GM23248 (cell line): ENCODE results near the gene CLIC6. TPM values are rescaled to one million over a fixed set of nuclear protein-coding genes. Genes with fewer than 3 reads are reported as not detected.

Experiments
- DNase-seq: peaks from one replicate; pipeline ENCODE4 v3.0.0-alpha.2; 2015
- H2AFZ ChIP-seq: fragments of 200-600 bp; sonication (generic); 2 replicates; pipeline ENCODE4 v1.6.1; 2016; ENCODE audit warnings: antibody characterized with exemption
- H3F3A ChIP-seq: fragments of 200-600 bp; sonication (generic); 2 replicates; pipeline ENCODE4 v1.6.1; 2016; ENCODE audit warnings: mild to moderate bottlenecking, antibody characterized with exemption, mixed run types; ENCODE audit not compliant: insufficient read depth
- H3K27ac ChIP-seq: fragments of 200-600 bp; sonication (generic); 2 replicates; pipeline ENCODE4 v1.5.1; 2016; ENCODE audit warnings: mild to moderate bottlenecking
- H3K27me3 ChIP-seq: fragments of 200-600 bp; sonication (generic); replicated peaks from 2 replicates; pipeline ENCODE4 v1.6.1; 2016; ENCODE audit warnings: mild to moderate bottlenecking; ENCODE audit not compliant: insufficient read depth
- H3K36me3 ChIP-seq: fragments of 200-600 bp; sonication (generic); 2 replicates; pipeline ENCODE4 v1.6.1; 2016; ENCODE audit warnings: low read depth, mild to moderate bottlenecking
- H3K4me1 ChIP-seq: fragments of 200-600 bp; sonication (generic); 2 replicates; pipeline ENCODE4 v1.6.1; 2016; ENCODE audit warnings: mild to moderate bottlenecking; ENCODE audit not compliant: insufficient read depth
- H3K4me2 ChIP-seq: fragments of 200-600 bp; sonication (generic); one replicate; pipeline ENCODE4 v1.6.1; 2016; ENCODE audit warnings: mild to moderate bottlenecking; ENCODE audit not compliant: unreplicated experiment
- H3K4me3 ChIP-seq: fragments of 200-600 bp; sonication (generic); 2 replicates; pipeline ENCODE4 v1.5.1; 2016; ENCODE audit warnings: mild to moderate bottlenecking
- H3K79me2 ChIP-seq: fragments of 200-600 bp; sonication (generic); 2 replicates; pipeline ENCODE4 v1.6.1; 2016; ENCODE audit warnings: mild to moderate bottlenecking; ENCODE audit not compliant: insufficient read depth
- H3K9ac ChIP-seq: fragments of 200-600 bp; sonication (generic); 2 replicates; pipeline ENCODE4 v1.6.1; 2016; ENCODE audit warnings: mild to moderate bottlenecking
- H3K9me2 ChIP-seq: fragments of 200-600 bp; sonication (generic); 2 replicates; pipeline ENCODE4 v1.6.1; 2016; ENCODE audit warnings: mixed run types, mild to moderate bottlenecking, moderate library complexity; ENCODE audit not compliant: insufficient read depth
- H3K9me3 ChIP-seq: fragments of 200-600 bp; sonication (generic); one replicate; pipeline ENCODE4 v1.6.1; 2017; ENCODE audit warnings: low read depth
- H4K20me1 ChIP-seq: fragments of 200-600 bp; sonication (generic); 2 replicates; pipeline ENCODE4 v1.6.0; 2016; ENCODE audit not compliant: insufficient read depth
- EZH2 ChIP-seq: fragments of 200-600 bp; sonication (generic); IDR thresholded peaks from 2 replicates; pipeline ENCODE4 v1.6.1; 2018; ENCODE audit warnings: antibody characterized with exemption, mild to moderate bottlenecking; ENCODE audit not compliant: insufficient read depth, poor library complexity, severe bottlenecking
- EZH2phosphoT487 ChIP-seq: fragments of 200-600 bp; sonication (generic); IDR thresholded peaks from 2 replicates; pipeline ENCODE4 v1.6.1; 2018; ENCODE audit warnings: antibody characterized with exemption, moderate library complexity, mild to moderate bottlenecking, low read depth; ENCODE audit not compliant: insufficient read depth
- WGBS, 2 experiments: methylation state at CpG; one replicate each; pipeline ENCODE4 v1.1.6; 2015 to 2017; ENCODE audit warnings: low lambda C conversion rate in 2 of 2, low coverage in 1 of 2; ENCODE audit errors: missing lambda C conversion rate in 2 of 2; 5-methylcytosine and 5-hydroxymethylcytosine counted together
- in situ Hi-C: fragments of 300-500 bp; cut with MboI; formaldehyde crosslinking; loops from 2 replicates; pipeline ENCODE4 v1.15.0; 2020
- polyA plus RNA-seq: library from polyadenylated mRNA; unstranded; fragments of >200 nt; fragmentation: Nextera tagmentation; extraction: Ambion mirVana; gene quantifications from 2 replicates; pipeline ENCODE4 v1.2.1, GENCODE V29; 2016
- total RNA-seq: library from RNA; depleted of rRNA; stranded (reverse); fragments of >200 nt; shearing (Covaris generic); gene quantifications from 2 replicates; pipeline ENCODE4 v1.2.3, GENCODE V29; 2014

CLIC6 gene
- total and polyA plus RNA-seq, 2 experiments from 2014 or later = 0.08 TPM; not detected in 1

DNA sequence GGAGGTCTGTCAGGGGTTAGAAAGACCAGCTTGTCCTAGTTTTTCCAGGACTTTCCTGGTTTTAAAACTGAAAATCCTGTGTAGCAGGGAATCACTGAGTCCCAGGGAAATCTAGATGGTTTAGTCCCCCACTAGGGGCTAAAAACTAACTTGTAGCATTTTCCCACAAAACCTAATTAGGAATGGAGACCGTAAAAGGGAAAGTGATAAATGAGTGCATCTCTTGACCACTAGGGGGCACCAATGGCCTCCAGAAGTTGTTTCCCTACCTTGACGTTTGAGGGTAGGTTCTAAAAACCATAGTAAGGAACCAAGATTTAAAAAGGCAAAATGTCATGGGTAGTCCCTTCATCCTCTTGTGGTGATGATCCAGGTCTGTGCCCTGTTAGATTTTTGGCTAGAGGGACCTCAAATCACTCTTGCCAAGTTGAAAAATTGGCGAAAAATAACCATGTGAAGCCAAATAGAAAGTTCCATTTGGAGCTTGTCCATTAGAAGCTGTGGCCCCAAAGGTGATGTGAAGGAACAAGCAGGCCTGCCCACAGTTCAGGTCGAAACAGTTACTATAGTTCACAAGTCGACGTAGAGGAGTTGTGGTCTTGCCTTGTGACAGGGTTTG lies 24.5 kb downstream of the CLIC6 start:
- Histone ChIP-seq H3K4me2 (no peak overlapping the region), H3K36me3 (no peaks in the 10 kb centered on the region), H3K4me1 (0 out of 2 replicates have a peak, but pooled peaks cover 3% of the 10 kb centered on the region), H3K27ac (no peak overlapping the region), H3K79me2 (0 out of 2 replicates have a peak, but pooled peaks cover 4% of the 10 kb centered on the region), H3K4me3 (no peak overlapping the region), H3F3A (no peaks in the 10 kb centered on the region), H4K20me1 (no peaks in the 10 kb centered on the region), H3K9me3 (no peaks in the 10 kb centered on the region), H3K27me3 (no peaks in the 10 kb centered on the region), H3K9ac (no peak overlapping the region), H3K9me2 (no peaks in the 10 kb centered on the region), H2AFZ (peak overlapping the region; percentile 45; the same call in 1 of the 2 replicates)
- TF ChIP-seq EZH2 (no peak), EZH2phosphoT487 (no peak)
- 39 to 43% methylated on average over 6 of the region's 6 CpGs for WGBS, 2 experiments
- in situ Hi-C loops = no loop called here
- DNase-seq = peak; percentile 81

DNA sequence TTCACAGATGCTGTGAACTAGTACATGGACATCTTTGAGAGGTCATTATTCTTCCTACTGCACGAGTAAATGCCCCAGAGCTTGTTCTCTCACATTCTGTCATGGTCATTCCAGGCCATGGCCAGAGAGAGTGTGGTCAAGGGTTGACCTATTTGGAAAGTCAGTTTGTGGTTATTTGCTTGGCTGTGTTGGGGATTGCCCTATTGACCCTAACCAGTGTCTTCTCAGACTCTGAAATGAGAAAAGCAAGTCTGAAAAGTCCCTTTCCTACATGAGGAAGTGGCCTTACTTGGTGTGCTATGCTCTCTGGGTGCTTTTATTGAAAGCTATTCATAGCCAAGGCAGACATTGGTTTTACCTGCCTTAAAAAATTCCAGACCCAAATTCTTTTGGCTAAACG lies 26.6 kb downstream of the CLIC6 start:
- 67 to 71% methylated on average over 2 of the region's 2 CpGs for whole genome bisulfite sequencing, 2 experiments
- Histone ChIP-seq H3K27me3 (no peaks in the 10 kb centered on the region), H3K4me3 (no peak overlapping the region), H3F3A (no peaks in the 10 kb centered on the region), H3K4me1 (0 out of 2 replicates have a peak, but pooled peaks cover 3% of the 10 kb centered on the region), H3K9me2 (no peaks in the 10 kb centered on the region), H3K36me3 (no peaks in the 10 kb centered on the region), H3K9me3 (no peaks in the 10 kb centered on the region), H3K9ac (no peak overlapping the region), H3K4me2 (no peak overlapping the region), H3K27ac (no peak overlapping the region), H2AFZ (no peak overlapping the region), H4K20me1 (no peaks in the 10 kb centered on the region), H3K79me2 (0 out of 2 replicates have a peak, but pooled peaks cover 4% of the 10 kb centered on the region)
- DNase-seq = no peak
- TF ChIP-seq EZH2 (no peak), EZH2phosphoT487 (no peak)
- in situ Hi-C loops = no loop called here

DNA sequence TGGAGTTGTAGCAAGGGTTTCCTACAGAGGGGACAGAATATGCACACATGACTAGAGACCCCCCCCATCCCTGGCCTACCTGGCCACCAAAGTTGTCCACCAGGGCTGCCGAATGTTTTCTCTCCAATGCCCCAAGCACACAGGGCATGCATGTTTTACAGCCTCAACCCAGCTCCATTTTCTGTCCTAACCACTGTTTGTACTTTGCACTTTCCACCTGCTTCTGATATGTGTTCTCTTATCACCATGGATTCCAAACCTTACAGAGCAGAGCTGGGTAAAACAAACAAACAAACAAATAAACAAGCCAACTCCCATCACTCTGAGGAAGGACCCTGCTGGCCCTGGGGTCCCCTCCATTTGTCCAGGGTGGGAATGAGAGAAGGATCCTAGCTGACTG lies 27.3 kb downstream of the CLIC6 start:
- DNase-seq = no peak
- in situ Hi-C loops = no loop called here
- no peak overlapping the region for H2AFZ ChIP-seq
- H3K36me3 ChIP-seq = no peaks in the 10 kb centered on the region
- H4K20me1 ChIP-seq = no peaks in the 10 kb centered on the region
- H3K9me3 ChIP-seq = no peaks in the 10 kb centered on the region
- TF ChIP-seq EZH2 (no peak), EZH2phosphoT487 (no peak)
- H3K79me2 ChIP-seq = 0 out of 2 replicates have a peak, but pooled peaks cover 4% of the 10 kb centered on the region
- H3K4me2 ChIP-seq = no peak overlapping the region
- no peak overlapping the region for H3K27ac ChIP-seq
- 94 to 100% methylated on average over 1 of the region's 1 CpG for WGBS, 2 experiments
- no peaks in the 10 kb centered on the region for H3F3A ChIP-seq
- no peak overlapping the region for H3K9ac ChIP-seq
- no peaks in the 10 kb centered on the region for H3K27me3 ChIP-seq
- H3K4me3 ChIP-seq = no peak overlapping the region
- H3K9me2 ChIP-seq = no peaks in the 10 kb centered on the region
- H3K4me1 ChIP-seq = 0 out of 2 replicates have a peak, but pooled peaks cover 3% of the 10 kb centered on the region

DNA sequence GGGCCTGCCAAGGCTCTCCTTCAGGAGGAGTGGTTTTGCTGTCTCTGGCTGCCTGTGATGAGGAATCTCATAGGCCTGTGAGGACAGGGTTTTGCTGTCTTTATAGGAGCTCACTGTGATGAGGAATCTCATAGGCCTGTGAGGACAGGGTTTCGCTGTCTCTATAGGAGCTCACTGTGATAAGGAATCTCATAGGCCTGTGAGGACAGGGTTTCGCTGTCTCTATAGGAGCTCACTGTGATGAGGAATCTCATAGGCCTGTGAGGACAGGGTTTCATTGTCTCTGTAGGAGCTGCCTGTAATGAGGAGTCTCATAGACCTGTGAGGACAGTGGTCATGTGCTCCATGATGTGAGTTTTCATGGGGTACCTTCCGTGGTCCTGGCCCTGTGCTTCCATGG lies 29.0 kb downstream of the CLIC6 start:
- H4K20me1 ChIP-seq = no peaks in the 10 kb centered on the region
- in situ Hi-C loops = no loop called here
- H3K9me3 ChIP-seq = no peaks in the 10 kb centered on the region
- H3K4me3 ChIP-seq = no peak overlapping the region
- 0 out of 2 replicates have a peak, but pooled peaks cover 4% of the 10 kb centered on the region for H3K79me2 ChIP-seq
- H3K4me1 ChIP-seq = peaks cover 16% of the 10 kb centered on the region
- WGBS, 2 experiments = 100% methylated on average over 3 of the region's 3 CpGs
- H3K36me3 ChIP-seq = no peaks in the 10 kb centered on the region
- TF ChIP-seq EZH2phosphoT487 = no peak
- H3K27ac ChIP-seq = no peak overlapping the region
- H3K4me2 ChIP-seq = no peak overlapping the region
- no peaks in the 10 kb centered on the region for H3K27me3 ChIP-seq
- H2AFZ ChIP-seq = no peak overlapping the region
- no peak overlapping the region for H3K9ac ChIP-seq
- no peaks in the 10 kb centered on the region for H3K9me2 ChIP-seq
- no peak for DNase-seq
- H3F3A ChIP-seq = peaks cover 8% of the 10 kb centered on the region
